ENCODE measurements around the gene DROSHA. TPM values are rescaled to one million over a fixed set of nuclear protein-coding genes. Genes with fewer than 3 reads are reported as not detected.

DROSHA gene
- total RNA-seq, 2 donors from 2014 or later = 31.5 to 33.9 TPM

GRCh38 chr5:31477971-31478370 lies 53.9 kb downstream of the DROSHA start:
- intact Hi-C loops (cut with DNase I) = no loop called here
- DNase-seq (no peak), ATAC-seq (no peak)

- ATAC-seq = no peak
- no peak for DNase-seq
- intact Hi-C loops (cut with DNase I) = no loop called here
Observed at GRCh38 chr5:31477516-31477915, 54.4 kb downstream of the DROSHA start.

- intact Hi-C loops (cut with DNase I) = no loop called here
- DNase-seq (no peak), ATAC-seq (peak in 1 of 2 donors; percentile 34)
Observed at GRCh38 chr5:31476738-31477141, 55.2 kb downstream of the DROSHA start.

GRCh38 chr5:31471916-31472315 lies 60.0 kb downstream of the DROSHA start:
- no peak for DNase-seq
- intact Hi-C loops (cut with DNase I) = no loop called here
- ATAC-seq = no peak

GRCh38 chr5:31471040-31471439 lies 60.9 kb downstream of the DROSHA start:
- ATAC-seq = no peak
- DNase-seq = no peak
- intact Hi-C loops (cut with DNase I) = no loop called here

GRCh38 chr5:31470608-31471007 lies 61.3 kb downstream of the DROSHA start:
- intact Hi-C loops (cut with DNase I) = no loop called here
- peak; percentile 69 for DNase-seq
- ATAC-seq = peak in 1 of 2 donors; percentile 79

- intact Hi-C loops (cut with DNase I) = no loop called here
- ATAC-seq = no peak
- DNase-seq = no peak
Observed at GRCh38 chr5:31469886-31470285, 62.0 kb downstream of the DROSHA start.

GRCh38 chr5:31469466-31469865 lies 62.4 kb downstream of the DROSHA start:
- intact Hi-C loops (cut with DNase I) = no loop called here
- ATAC-seq = no peak
- no peak for DNase-seq

- intact Hi-C loops (cut with DNase I) = no loop called here
- DNase-seq = no peak
- ATAC-seq = no peak
Observed at GRCh38 chr5:31465291-31465690, 66.6 kb downstream of the DROSHA start.

GRCh38 chr5:31464081-31464480 lies 67.8 kb downstream of the DROSHA start:
- intact Hi-C loops (cut with DNase I) = no loop called here
- DNase-seq = no peak
- no peak for ATAC-seq

GRCh38 chr5:31463351-31463750 lies 68.5 kb downstream of the DROSHA start:
- intact Hi-C loops (cut with DNase I) = no loop called here
- ATAC-seq (no peak), DNase-seq (no peak)

- intact Hi-C loops (cut with DNase I) = no loop called here
- no peak for ATAC-seq
- DNase-seq = no peak
Observed at GRCh38 chr5:31459594-31459993, 72.3 kb downstream of the DROSHA start.

GRCh38 chr5:31455172-31455571 lies 76.7 kb downstream of the DROSHA start:
- intact Hi-C loops (cut with DNase I) = no loop called here
- ATAC-seq (no peak), DNase-seq (no peak)

GRCh38 chr5:31453522-31453921 lies 78.4 kb downstream of the DROSHA start:
- ATAC-seq (no peak), DNase-seq (no peak)
- intact Hi-C loops (cut with DNase I) = no loop called here

- intact Hi-C loops (cut with DNase I) = no loop called here
- no peak for ATAC-seq
- no peak for DNase-seq
Observed at GRCh38 chr5:31452314-31452713, 79.6 kb downstream of the DROSHA start.

GRCh38 chr5:31449962-31450361 lies 81.9 kb downstream of the DROSHA start:
- DNase-seq (no peak), ATAC-seq (no peak)
- intact Hi-C loops (cut with DNase I) = no loop called here

- intact Hi-C loops (cut with DNase I) = no loop called here
- DNase-seq = no peak
- peak in 1 of 2 donors; percentile 53 for ATAC-seq
Observed at GRCh38 chr5:31449174-31449573, 82.7 kb downstream of the DROSHA start.

- no peak for ATAC-seq
- DNase-seq = no peak
- intact Hi-C loops (cut with DNase I) = no loop called here
Observed at GRCh38 chr5:31445041-31445600, 86.8 kb downstream of the DROSHA start.

- intact Hi-C loops (cut with DNase I) = no loop called here
- no peak for ATAC-seq
- DNase-seq = no peak
Observed at GRCh38 chr5:31443572-31443971, 88.3 kb downstream of the DROSHA start.

GRCh38 chr5:31442058-31442745 lies 89.7 kb downstream of the DROSHA start:
- no peak for DNase-seq
- intact Hi-C loops (cut with DNase I) = no loop called here
- no peak for ATAC-seq

GRCh38 chr5:31436851-31437250 lies 95.0 kb downstream of the DROSHA start:
- DNase-seq (no peak), ATAC-seq (no peak)
- intact Hi-C loops (cut with DNase I) = no loop called here

Data from left cardiac atrium (tissue), 4 donors.